Measurements from ENCODE around the gene TTYH3. TPM values are rescaled to one million over a fixed set of nuclear protein-coding genes. Genes with fewer than 3 reads are reported as not detected.

The TTYH3 gene
- total and polyA plus RNA-seq, 2 of the 13 experiments (the other 11 are each of a cell fraction or from before 2014, with no cell fraction given) = 26.3 to 50.0 TPM

DNA sequence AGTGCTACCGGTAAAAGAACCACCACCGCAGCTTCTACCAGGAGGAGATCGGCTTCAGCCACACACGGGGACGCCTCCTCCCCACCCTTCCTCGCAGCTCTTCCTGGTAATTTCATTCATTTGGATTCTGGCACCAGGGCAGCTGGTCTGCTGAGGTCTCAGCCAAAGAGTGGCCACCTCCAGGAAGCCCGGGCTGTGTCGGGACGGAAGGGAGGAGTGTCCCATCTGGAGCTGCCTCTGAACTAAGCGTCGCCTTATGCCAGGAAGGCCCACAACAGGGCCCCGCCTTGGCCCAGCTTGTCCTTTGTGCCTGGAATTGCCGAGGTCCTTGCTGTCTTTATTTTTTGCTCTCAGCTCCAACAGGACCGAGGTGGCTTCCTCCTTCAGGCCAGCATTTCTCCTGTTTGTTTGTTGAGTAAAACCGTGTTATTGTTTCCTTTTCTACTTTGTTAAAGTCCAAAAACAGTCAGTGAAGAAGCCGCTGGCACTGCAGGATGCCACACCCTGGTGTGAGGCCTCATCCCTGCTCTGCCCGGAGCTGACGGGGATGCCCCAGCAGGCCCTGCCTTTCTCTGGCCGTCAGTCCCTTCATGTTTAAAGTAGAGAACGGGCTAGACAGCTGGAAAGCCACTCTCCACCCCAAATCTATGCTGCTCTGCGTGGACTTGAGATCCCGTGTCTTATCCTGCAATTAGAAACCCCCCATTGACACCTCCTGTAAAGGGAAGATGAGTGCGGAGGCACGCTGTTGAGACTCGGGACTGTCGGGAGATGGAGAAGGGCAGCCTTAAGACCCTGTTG, 24.5 kb upstream of the TTYH3 start:
- no peak overlapping the region for H2AFZ ChIP-seq (ENCODE audit: low read length)
- no peak for DNase-seq (ENCODE audit: low spot score)
- no peaks in the 10 kb centered on the region for H3K9me3 ChIP-seq (ENCODE audit: low read length)
- ATAC-seq = no peak
- H3K4me2 ChIP-seq (ENCODE audit: low read depth, low read length) = no peak overlapping the region
- peaks cover 37% of the 10 kb centered on the region for H3K4me1 ChIP-seq (ENCODE audit: insufficient read depth, low read length)
- 71% methylated on average over 25 of the region's 26 CpGs for WGBS (ENCODE audit: low lambda C conversion rate)
- ChIA-PET CTCF (ENCODE audit: low intra/inter-chr PET ratio, low total read pairs) (interaction anchor here (1.8 kb wide), 1 partner anchor 44 kb away, joined by 7 read pairs; no protein-coding TSS in a partner anchor), POLR2A (interaction anchor here (1.2 to 1.9 kb wide), 3 partner anchors 15 to 29 kb away, joined by 3 to 6 read pairs (median 5); partner anchors contain the start of gene TTYH3)
- no peaks in the 10 kb centered on the region for H4K20me1 ChIP-seq (ENCODE audit: insufficient read depth, low read length)
- intact Hi-C loops (cut with micrococcal nuclease; ENCODE audit: unreplicated experiment) = loop anchor here (5.0 kb wide), 1 partner anchor 45 kb away; no protein-coding TSS in a partner anchor
- H3K79me2 ChIP-seq (ENCODE audit: insufficient read depth, low read length) = no peaks in the 10 kb centered on the region
- H3K4me3 ChIP-seq (replicated peaks in 1 of 3; ENCODE audit: insufficient read depth in 1 of 3, low read depth in 2 of 3, low read length in 3 of 3) = no peak overlapping the region
- H3K27me3 ChIP-seq (ENCODE audit: control insufficient read depth in 1 of 2, insufficient read depth in 2 of 2, low read length in 2 of 2) = 0 out of 5 replicates have a peak, but pooled peaks cover 0 to 6% of the 10 kb centered on the region in 2 experiments
- no peak overlapping the region for H3K9ac ChIP-seq (ENCODE audit: insufficient read depth, low read depth, low read length)
- no peaks in the 10 kb centered on the region for H3K36me3 ChIP-seq (replicated peaks in 1 of 2; ENCODE audit: control insufficient read depth in 1 of 2, insufficient read depth in 2 of 2, low read length in 2 of 2)
- TF ChIP-seq, protein P1, sequence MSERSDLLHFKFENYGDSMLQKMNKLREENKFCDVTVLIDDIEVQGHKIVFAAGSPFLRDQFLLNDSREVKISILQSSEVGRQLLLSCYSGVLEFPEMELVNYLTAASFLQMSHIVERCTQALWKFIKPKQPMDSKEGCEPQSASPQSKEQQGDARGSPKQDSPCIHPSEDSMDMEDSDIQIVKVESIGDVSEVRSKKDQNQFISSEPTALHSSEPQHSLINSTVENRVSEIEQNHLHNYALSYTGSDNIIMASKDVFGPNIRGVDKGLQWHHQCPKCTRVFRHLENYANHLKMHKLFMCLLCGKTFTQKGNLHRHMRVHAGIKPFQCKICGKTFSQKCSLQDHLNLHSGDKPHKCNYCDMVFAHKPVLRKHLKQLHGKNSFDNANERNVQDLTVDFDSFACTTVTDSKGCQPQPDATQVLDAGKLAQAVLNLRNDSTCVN (CRISPR knock-in tag; IDR thresholded peaks at IDR 0.05; ENCODE audit: borderline replicate concordance) = no peak
- TF ChIP-seq POLR2AphosphoS5 (IDR thresholded peaks at IDR 0.05; ENCODE audit: low read depth, low read length) (no peak), SMAD1 (CRISPR knock-in tag; IDR thresholded peaks at IDR 0.05; ENCODE audit: borderline replicate concordance, low read depth) (no peak), GPN1 (CRISPR knock-in tag; IDR thresholded peaks at IDR 0.05; ENCODE audit: borderline replicate concordance) (no peak), NR2F1 (CRISPR knock-in tag; IDR thresholded peaks at IDR 0.05) (no peak), RNF2 (conservative IDR thresholded peaks at IDR 0.05; ENCODE audit: low read depth) (no peak)
- TF ChIP-seq, protein P2, sequence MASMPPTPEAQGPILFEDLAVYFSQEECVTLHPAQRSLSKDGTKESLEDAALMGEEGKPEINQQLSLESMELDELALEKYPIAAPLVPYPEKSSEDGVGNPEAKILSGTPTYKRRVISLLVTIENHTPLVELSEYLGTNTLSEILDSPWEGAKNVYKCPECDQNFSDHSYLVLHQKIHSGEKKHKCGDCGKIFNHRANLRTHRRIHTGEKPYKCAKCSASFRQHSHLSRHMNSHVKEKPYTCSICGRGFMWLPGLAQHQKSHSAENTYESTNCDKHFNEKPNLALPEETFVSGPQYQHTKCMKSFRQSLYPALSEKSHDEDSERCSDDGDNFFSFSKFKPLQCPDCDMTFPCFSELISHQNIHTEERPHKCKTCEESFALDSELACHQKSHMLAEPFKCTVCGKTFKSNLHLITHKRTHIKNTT (CRISPR knock-in tag; IDR thresholded peaks at IDR 0.05) = no peak
- TF ChIP-seq, protein P3, sequence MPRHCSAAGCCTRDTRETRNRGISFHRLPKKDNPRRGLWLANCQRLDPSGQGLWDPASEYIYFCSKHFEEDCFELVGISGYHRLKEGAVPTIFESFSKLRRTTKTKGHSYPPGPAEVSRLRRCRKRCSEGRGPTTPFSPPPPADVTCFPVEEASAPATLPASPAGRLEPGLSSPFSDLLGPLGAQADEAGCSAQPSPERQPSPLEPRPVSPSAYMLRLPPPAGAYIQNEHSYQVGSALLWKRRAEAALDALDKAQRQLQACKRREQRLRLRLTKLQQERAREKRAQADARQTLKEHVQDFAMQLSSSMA (CRISPR knock-in tag; IDR thresholded peaks at IDR 0.05) = no peak
- BruUV-seq (replicated peaks) = no TSS peak
- no peak for FAIRE-seq
- in situ Hi-C loops (cut with HindIII; ENCODE audit: extremely low pct_ligation_motif_present, low pct_unique_long_range_greater_than_20kb) = no loop called here
- no peak overlapping the region for H3K27ac ChIP-seq (ENCODE audit: extremely low read length, insufficient read depth, low read length)

Data from HepG2 (cell line).